ENCODE results near the gene NCOA7.
"Not testable (repeated sequence)": the region's sequence is repeated elsewhere in the genome, so short reads cannot be mapped to it uniquely, and the experiment has no call there.

Gene NCOA7

GRCh38 chr6:125951323-125951722, 160.6 kb downstream of the NCOA7 start:
- FAIRE-seq: no peak

- FAIRE-seq: no peak
Observed at GRCh38 chr6:125952764-125953501, 162.2 kb downstream of the NCOA7 start.

GRCh38 chr6:125953502-125953875, 162.7 kb downstream of the NCOA7 start:
- no peak for FAIRE-seq

GRCh38 chr6:125954735-125955339, 164.1 kb downstream of the NCOA7 start:
- no peak for FAIRE-seq

GRCh38 chr6:125955973-125956372, 165.2 kb downstream of the NCOA7 start:
- no peak for FAIRE-seq

GRCh38 chr6:125956506-125957390, 166.0 kb downstream of the NCOA7 start, which contains the start of gene HINT3:
TSS of gene HINT3 (plus strand) at chr6:125956770. CDS start at chr6:125956978, 208 bp downstream.
- FAIRE-seq: peak; percentile 87

GRCh38 chr6:125957391-125957693, 166.6 kb downstream of the NCOA7 start:
- FAIRE-seq: no peak

- no peak for FAIRE-seq
Observed at GRCh38 chr6:125957845-125958244, 167.1 kb downstream of the NCOA7 start.

- FAIRE-seq: no peak
Observed at GRCh38 chr6:125959041-125959440, 168.3 kb downstream of the NCOA7 start.

- no peak for FAIRE-seq
Observed at GRCh38 chr6:125961117-125961516, 170.4 kb downstream of the NCOA7 start.

- FAIRE-seq: no peak
Observed at GRCh38 chr6:125962900-125963497, 172.2 kb downstream of the NCOA7 start.

GRCh38 chr6:125963817-125964216, 173.1 kb downstream of the NCOA7 start:
- no peak for FAIRE-seq

- no peak for FAIRE-seq
Observed at GRCh38 chr6:125966569-125966968, 175.8 kb downstream of the NCOA7 start.

GRCh38 chr6:125968493-125968892, 177.7 kb downstream of the NCOA7 start:
- FAIRE-seq: no peak

- no peak for FAIRE-seq
Observed at GRCh38 chr6:125970760-125971159, 180.0 kb downstream of the NCOA7 start.

- FAIRE-seq: not testable (repeated sequence)
Observed at GRCh38 chr6:125972478-125972877, 181.7 kb downstream of the NCOA7 start.

GRCh38 chr6:125974214-125974866, 183.6 kb downstream of the NCOA7 start:
- peak; percentile 95 for FAIRE-seq

- no peak for FAIRE-seq
Observed at GRCh38 chr6:125979101-125979500, 188.3 kb downstream of the NCOA7 start.
